ENCODE data around the gene UNC13C.

GRCh38 chr15:54097019-54097418 lies 118.8 kb downstream of the UNC13C start:
- TF ChIP-seq POLR2AphosphoS5 (IDR thresholded peaks at IDR 0.05; ENCODE audit: insufficient read depth in 1 of 2, low read depth in 1 of 2) (no peak), CTCF (IDR thresholded peaks at IDR 0.05) (no peak), POLR2A (IDR thresholded peaks at IDR 0.05) (no peak)

All from vagina (tissue), 2 donors.